HFF-Myc (cell line): ENCODE data around the gene MYL12A.

ENCODE experiments used
- DNase-seq: peaks from one replicate; pipeline ENCODE4 v3.0.0-alpha.2; 2011; ENCODE audit warnings: low read depth; ENCODE audit errors: extremely low read depth
- H3K4me3 ChIP-seq: replicated peaks from 2 replicates; pipeline ENCODE4 v1.5.1; 2011; ENCODE audit warnings: low read depth, mild to moderate bottlenecking, control low read depth, low read length
- TF ChIP-seq, protein P1 (sequence below): IDR thresholded peaks from 2 replicates; pipeline ENCODE4 v1.5.1; 2012; ENCODE audit warnings: mild to moderate bottlenecking, low read depth, low read length, control low read depth; ENCODE audit errors: missing control alignments

MYL12A gene

GRCh38 chr18:3254725-3255124 lies 7.1 kb downstream of the MYL12A start:
- no peak for DNase-seq
- TF ChIP-seq, protein P1, sequence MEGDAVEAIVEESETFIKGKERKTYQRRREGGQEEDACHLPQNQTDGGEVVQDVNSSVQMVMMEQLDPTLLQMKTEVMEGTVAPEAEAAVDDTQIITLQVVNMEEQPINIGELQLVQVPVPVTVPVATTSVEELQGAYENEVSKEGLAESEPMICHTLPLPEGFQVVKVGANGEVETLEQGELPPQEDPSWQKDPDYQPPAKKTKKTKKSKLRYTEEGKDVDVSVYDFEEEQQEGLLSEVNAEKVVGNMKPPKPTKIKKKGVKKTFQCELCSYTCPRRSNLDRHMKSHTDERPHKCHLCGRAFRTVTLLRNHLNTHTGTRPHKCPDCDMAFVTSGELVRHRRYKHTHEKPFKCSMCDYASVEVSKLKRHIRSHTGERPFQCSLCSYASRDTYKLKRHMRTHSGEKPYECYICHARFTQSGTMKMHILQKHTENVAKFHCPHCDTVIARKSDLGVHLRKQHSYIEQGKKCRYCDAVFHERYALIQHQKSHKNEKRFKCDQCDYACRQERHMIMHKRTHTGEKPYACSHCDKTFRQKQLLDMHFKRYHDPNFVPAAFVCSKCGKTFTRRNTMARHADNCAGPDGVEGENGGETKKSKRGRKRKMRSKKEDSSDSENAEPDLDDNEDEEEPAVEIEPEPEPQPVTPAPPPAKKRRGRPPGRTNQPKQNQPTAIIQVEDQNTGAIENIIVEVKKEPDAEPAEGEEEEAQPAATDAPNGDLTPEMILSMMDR, result no peak

GRCh38 chr18:3255611-3256165 lies 8.1 kb downstream of the MYL12A start:
- TF ChIP-seq, protein P1, result no peak
- H3K4me3 ChIP-seq, result no peak overlapping the region
- no peak for DNase-seq

More at GRCh38 chr18:3254725-3255124, 7.1 kb downstream of the MYL12A start:
- no peak overlapping the region for H3K4me3 ChIP-seq

GRCh38 chr18:3256693-3257626 lies 9.4 kb downstream of the MYL12A start:
- H3K4me3 ChIP-seq, result no peak overlapping the region
- no peak for DNase-seq
- TF ChIP-seq, protein P1, result no peak

DNA sequence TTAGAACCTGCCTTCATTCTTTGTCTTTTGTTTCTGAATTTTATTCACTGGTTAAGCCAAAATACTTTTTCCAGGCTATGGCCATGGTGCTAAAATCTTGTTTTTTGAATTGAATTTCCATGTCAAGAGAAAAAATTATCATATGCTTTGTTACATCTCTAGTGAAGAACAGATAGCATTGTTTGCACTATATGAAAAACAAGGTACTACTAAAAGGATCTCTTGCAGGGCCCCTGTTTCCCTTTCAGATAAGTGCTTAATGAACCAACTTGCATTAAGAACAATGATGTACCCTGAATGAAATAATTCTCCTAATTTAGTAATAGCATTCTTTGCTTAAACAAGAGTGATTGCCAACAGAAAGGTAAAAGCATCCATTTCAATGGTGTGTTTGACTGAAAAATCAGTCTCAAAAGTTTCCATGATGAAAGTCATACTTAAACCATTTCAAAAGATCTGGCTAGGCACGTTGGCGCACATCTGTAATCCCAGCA lies 10.1 kb downstream of the MYL12A start:
- TF ChIP-seq, protein P1, result no peak
- no peak overlapping the region for H3K4me3 ChIP-seq
- no peak for DNase-seq

DNA sequence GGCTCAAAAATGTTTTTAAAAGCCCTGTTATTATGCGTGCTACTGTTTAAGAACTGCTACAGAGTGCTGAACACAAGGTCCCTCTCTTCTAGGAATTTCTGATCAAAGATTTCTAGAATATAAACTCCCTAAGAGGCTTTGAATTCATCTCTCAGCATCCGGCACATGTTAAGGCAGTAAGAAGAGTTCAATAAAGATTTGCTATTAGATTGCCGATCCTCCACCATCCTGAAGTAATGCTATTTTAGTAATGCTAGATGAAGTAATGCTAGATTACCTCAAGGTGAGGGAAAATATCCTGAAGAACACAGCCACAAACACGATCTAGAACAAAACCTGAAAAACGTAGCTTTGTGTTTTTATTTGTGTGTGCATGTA lies 13.4 kb downstream of the MYL12A start:
- no peak for DNase-seq
- TF ChIP-seq, protein P1, result no peak
- H3K4me3 ChIP-seq, result peak overlapping the region; percentile 81

DNA sequence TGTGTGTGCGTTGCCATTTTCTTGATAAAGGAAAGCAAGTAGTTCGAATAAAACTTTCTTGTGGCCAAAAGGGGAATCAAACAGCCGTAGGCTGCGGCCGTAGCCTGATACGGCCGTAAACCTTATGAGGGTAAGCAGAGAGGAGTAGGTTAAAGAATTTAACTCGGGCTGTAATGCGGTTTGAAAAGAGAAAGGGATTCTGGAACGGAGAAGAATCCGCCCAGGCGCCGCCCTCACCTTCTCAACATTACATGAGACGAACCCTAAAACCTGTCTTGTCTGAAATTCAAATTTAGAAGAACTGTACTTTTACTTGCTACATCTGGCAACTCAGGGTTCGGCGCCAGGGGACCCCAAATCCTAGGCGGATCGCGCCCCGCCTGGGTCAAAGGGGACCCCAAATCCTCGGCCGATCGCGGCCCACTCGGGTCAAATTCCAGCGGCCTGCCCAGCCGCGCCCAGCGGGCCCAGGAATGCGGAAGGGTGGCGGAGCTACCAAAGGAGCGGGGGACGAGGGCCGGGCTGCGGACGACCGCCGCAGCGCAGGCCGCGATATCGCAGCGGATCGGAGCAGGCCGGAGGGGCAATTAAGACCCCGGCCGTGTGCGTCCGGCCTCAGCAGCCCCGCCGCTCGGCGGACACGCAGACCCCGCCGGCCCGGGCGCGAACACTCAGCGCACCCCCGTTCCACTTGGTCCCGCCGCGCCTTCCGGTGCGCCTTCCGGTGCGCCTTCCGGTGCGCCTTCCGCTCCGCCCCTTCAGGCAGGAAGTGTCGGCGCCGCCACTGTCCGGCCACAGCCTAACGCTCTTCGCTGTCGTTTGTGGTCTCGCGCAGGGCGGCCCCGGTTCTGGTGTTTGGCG lies 14.0 kb downstream of the MYL12A start, which contains the start of gene MYL12B:
TSS of gene MYL12B (plus strand) at position 761 of the 861 bp plus-strand sequence. CDS start 10,766 bp downstream, outside the sequence.
- DNase-seq, result no peak
- TF ChIP-seq, protein P1, result no peak
- H3K4me3 ChIP-seq, result peak within 1 kb of the TSS; percentile 81
